Activated CD4-positive, CD25-positive, alpha-beta regulatory T cell (primary cell): ENCODE results near the gene NDC80.
"Not testable (repeated sequence)": the region's sequence is repeated elsewhere in the genome, so short reads cannot be mapped to it uniquely, and the experiment has no call there.

Source experiments
- DNase-seq, 4 experiments: peaks; one replicate each; lab custom pipeline; 2025; lab: John Stamatoyannopoulos, UW

Gene NDC80

GRCh38 chr18:2571200-2572170, at the start of gene NDC80, which contains the start of gene METTL4:
NDC80 (plus strand) TSS chr18:2571557; CDS start chr18:2572986, 1,429 bp downstream.
METTL4 (minus strand) TSS chr18:2571505; CDS start chr18:2567216, 4,289 bp downstream.
- peak; percentile 56 to 71 (median 61) for DNase-seq

GRCh38 chr18:2522112-2522511, 49.2 kb upstream of the NDC80 start:
- DNase-seq = no peak

- not testable (repeated sequence) for DNase-seq
Observed at GRCh38 chr18:2524794-2525198, 46.6 kb upstream of the NDC80 start.

DNA sequence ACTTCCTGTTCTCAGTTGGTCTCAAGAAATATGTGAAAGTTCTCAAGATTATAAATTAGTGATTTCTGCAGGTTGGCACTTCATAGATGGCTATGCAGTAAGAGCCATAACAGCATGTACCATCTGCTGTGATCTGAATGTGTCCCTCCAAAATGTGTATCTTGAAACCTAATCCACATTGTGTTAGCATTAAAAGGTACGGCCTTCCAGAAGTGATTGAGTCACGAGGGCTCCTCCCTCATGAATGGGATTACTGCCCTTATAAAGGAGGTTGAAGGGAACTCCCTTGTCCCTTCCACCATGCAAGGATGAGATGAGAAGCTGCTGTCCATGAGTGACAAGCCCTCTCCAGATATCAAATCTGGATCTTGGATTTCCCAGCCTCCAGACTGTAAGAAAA, 45.0 kb upstream of the NDC80 start:
- DNase-seq = no peak

- DNase-seq = no peak
Observed at GRCh38 chr18:2529154-2529553, 42.2 kb upstream of the NDC80 start.

- DNase-seq = no peak
Observed at GRCh38 chr18:2531751-2532150, 39.6 kb upstream of the NDC80 start.

- no peak for DNase-seq
Observed at GRCh38 chr18:2532797-2533196, 38.6 kb upstream of the NDC80 start.

DNA sequence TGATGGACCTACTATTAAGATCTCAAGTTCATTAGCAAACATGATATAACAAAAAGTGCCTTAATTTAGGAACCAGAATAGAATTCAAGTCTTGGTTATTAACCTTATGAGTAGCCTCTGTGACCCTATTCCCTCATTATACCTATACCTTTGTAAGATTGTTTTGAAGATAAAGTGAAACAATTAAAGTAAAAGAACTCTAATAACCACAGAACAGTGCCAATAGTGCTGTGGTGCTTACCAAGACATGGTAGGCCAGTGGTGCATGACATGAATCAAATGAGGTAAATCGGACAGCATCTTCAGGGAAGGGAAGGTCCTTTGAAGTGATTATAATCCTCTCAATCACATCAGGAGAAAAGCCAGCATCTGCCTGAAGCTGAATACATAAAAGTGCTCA, 36.5 kb upstream of the NDC80 start:
- DNase-seq = no peak

GRCh38 chr18:2535419-2535910, 35.9 kb upstream of the NDC80 start:
- no peak for DNase-seq

- no peak for DNase-seq
Observed at GRCh38 chr18:2536063-2536462, 35.3 kb upstream of the NDC80 start.

- DNase-seq = no peak
Observed at GRCh38 chr18:2536493-2536892, 34.9 kb upstream of the NDC80 start.

GRCh38 chr18:2537296-2537695, 34.1 kb upstream of the NDC80 start:
- no peak for DNase-seq

- DNase-seq = no peak
Observed at GRCh38 chr18:2538236-2538635, 33.1 kb upstream of the NDC80 start.

- DNase-seq = no peak
Observed at GRCh38 chr18:2538844-2539243, 32.5 kb upstream of the NDC80 start.

DNA sequence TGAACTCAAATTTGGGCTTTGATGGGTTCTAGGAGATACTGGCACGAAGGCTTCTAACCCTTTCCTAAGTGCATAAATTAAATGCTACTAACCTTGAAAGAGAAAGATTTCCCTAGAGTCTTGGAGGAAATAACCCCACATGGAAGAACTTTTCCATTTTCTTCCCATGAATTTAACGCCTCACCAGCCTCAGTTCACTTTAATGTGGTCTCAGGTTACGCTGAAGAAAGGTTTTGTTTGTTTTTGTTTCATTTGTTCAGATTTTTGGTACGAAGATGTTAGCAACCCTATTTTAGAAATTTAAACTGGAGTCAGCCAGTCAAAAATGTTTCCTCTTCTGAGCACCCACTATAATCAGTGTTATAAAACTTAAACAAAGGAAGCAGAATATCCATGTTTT, 30.8 kb upstream of the NDC80 start:
- DNase-seq = no peak

- not testable (repeated sequence) for DNase-seq
Observed at GRCh38 chr18:2541925-2542563, 29.3 kb upstream of the NDC80 start.

DNA sequence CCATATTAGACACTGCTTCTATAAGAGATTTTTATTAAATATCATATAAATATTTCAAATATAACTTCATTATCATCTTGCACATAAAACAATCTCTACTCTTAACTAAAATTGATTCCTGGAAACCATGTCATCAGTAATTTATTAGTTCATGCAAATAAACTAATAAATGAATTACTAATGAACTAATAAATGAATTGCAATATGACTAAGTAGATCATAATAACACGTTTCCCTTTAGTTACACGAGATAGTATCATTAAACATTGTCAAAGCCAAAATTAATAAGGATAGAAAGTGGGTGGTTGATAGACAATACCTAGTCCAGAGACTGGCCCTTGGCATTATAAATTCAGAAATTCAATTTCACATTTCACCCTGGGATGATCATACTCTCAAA, 26.2 kb upstream of the NDC80 start:
- DNase-seq = no peak

GRCh38 chr18:2547477-2548087, 23.8 kb upstream of the NDC80 start:
- no peak for DNase-seq

GRCh38 chr18:2549462-2549861, 21.9 kb upstream of the NDC80 start:
- DNase-seq = no peak

GRCh38 chr18:2551425-2551824, 19.9 kb upstream of the NDC80 start:
- DNase-seq = no peak

DNA sequence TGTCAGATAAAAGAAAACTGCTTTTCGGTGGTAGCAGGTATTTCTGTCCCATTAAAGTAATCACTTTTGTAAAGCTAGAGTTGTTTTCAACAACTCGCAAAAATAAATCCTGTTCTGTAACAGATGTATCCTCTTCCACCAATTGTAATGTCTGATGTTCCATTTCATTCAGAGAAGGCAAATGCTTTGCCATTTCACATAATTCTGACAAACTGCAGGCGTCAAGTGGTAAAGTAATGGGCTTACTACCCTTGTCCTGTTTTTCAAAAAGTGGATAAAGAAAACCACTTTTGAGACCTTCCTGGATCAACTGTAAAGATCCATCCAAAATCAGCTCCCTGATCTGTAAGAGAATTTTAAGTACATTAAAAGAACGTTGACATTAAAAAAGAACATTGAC, 16.7 kb upstream of the NDC80 start:
- DNase-seq = no peak

- DNase-seq = no peak
Observed at GRCh38 chr18:2555895-2556294, 15.5 kb upstream of the NDC80 start.

GRCh38 chr18:2557536-2557935, 13.8 kb upstream of the NDC80 start:
- no peak for DNase-seq
